GM21528 (cell line): ENCODE results near the gene CNN1.

Source experiments
- ATAC-seq: cut with Tn5 transposase; IDR thresholded peaks from one replicate; pipeline ENCODE4 v1.9.1; 2021; ENCODE audit warnings: mild to moderate bottlenecking, moderate library complexity; ENCODE audit not compliant: unreplicated experiment, low FRiP score

Gene CNN1

DNA sequence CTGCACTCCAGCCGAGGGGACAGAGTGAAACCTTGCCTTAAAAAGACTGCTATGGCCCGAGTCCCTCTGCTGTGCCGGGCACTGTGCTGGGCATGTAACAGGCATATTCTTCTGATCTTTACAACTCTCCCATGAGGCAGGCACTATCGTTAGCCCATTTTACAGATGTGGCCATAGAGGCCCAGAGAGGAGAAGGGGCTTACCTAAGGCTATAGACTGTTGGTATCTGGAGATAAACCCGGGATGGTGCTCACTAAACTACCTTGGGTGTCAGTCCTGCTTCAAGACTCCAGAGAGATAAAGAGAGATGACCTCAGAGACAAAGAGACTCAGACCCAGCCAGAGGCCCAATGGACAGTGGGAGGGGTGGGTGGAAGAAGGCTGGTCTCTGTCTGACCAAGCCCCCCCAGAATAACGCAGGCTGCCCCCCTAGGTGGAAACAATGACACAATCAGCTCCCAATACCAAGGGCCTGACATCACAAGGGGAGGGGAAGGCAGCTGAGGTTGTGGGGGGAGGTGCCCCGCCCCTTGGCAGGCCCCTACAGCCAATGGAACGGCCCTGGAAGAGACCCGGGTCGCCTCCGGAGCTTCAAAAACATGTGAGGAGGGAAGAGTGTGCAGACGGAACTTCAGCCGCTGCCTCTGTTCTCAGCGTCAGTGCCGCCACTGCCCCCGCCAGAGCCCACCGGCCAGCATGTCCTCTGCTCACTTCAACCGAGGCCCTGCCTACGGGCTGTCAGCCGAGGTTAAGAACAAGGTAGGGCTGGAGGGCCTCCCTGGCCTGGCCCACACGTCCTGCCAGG lies at the start of gene CNN1:
CNN1 (plus strand) TSS at position 620 of the 805 bp plus-strand sequence; CDS start at position 697, 77 bp downstream.
- no peak for ATAC-seq

DNA sequence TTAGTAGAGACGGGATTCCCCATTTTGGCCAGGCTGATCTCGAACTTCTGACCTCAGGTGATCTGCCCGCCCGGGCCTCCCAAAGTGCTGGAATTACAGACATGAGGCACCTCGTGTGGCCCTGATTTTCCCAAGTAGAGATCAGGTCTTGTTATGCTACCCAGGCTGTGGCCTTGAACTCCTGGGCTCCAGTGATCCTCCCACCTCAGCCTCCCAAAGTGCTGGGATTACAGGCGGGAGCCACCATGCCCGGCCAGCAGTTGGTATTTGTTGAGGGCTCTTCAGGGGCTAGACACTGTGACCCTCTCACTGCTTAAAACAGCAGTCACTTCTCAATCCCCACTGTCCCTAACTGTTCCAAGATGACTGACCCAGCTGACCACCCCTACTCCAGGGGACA lies 49.3 kb upstream of the CNN1 start:
- ATAC-seq, result no peak

DNA sequence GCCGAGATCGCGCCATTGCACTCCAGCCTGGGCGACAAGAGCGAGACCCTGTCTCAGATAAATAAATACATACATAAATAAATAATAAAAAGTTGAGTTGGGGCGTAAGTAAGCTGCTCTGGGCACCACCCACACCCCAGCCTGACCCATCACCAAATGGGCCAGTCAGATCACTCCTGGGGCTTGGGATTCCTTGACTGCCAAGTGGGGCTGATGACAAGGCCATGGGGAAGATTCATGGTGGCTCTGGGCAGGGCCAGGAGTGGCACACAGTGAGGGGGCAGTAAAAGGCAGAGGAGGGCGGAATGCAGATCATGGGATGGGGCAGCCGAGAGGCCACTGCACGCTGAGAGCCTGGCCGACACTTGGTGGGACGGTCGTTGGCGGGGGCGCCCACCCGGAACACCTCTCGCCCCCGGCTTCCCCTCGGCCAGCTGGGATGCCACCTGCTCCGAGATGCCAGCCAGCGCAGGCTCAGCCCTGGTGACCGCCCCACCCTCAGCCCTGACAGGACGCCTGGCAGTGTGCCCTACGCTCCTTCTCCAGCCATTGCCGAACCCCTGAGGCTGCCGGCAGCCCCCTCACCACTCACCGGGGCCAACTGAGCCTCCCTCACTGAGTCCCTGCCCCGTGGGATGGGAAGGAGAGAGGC lies 43.9 kb upstream of the CNN1 start:
- no peak for ATAC-seq

DNA sequence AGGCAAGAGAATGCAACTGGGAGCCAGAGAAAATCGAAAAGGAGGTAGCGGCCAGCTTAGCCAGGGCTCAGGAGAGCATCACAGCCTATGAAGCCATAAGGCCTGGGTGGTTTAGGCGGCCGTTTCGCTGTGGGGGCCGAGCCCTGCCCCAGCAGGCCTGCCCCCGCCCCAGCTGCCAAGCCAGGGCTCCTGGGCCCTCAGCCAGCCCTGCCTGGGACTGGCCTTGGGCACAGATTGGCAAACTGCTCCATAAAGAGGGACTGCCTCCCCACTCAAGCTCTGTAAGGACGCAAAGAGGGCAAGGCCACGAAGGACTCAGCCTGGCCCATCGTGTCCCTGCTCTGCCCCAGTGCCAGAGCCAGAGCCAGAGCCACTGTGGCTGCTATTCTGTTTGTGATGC lies 43.2 kb upstream of the CNN1 start:
- no peak for ATAC-seq

DNA sequence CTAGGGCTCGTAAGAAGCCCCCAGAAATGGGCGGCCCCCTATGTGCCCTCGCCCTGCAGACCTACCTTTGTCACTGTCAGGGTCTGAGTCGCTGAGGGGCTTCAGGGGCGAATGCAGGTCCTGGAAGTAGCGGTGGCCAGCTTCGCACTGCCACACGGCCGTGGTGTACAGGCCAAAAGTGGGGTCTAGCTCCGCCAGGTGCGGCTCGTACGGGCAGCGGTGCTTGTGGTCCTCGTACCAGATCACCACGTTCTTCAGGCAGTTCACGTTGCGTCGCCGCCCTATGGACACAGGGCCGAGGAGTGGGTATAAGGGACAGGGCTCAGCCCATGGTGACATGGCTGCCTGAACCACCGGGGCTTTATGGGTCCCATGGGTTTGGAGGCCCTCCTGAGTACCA lies 42.8 kb upstream of the CNN1 start:
- no peak for ATAC-seq

DNA sequence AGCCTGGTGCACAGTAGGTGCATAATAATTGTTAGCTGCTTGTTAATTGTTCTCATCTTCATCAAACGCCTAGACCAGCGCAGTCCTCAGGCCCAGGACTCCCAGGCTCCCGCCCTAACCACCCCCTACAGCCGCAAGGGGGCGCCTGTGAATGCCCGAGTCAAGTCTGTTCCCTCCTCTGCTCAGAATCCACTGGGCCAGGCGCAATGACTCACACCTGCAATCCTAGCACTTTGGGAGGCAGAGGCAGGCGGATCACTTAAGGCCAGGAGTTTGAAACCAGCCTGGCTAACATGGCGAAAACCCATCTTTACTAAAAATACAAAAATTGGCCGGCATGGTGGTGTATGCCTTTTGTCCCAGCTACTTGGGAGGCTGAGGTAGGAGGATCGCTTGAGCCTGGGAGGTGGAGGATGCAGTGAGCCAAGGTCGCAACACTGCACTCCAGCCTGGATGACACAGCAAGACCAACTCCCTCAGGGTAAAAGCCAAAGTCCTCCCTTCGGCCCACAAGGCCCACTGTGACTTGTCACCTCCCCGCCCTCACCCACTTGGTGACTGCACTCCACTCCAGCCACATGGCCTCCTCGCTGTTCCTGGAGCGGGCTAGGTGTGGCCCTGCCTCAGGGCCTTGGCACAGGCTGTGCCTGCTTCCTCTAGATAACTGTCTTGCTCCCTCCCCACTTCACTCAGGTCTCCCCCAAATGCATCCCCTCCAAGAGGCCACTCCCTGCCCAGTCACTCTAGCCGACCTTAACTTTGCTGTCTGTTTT lies 42.1 kb upstream of the CNN1 start:
- ATAC-seq, result no peak

DNA sequence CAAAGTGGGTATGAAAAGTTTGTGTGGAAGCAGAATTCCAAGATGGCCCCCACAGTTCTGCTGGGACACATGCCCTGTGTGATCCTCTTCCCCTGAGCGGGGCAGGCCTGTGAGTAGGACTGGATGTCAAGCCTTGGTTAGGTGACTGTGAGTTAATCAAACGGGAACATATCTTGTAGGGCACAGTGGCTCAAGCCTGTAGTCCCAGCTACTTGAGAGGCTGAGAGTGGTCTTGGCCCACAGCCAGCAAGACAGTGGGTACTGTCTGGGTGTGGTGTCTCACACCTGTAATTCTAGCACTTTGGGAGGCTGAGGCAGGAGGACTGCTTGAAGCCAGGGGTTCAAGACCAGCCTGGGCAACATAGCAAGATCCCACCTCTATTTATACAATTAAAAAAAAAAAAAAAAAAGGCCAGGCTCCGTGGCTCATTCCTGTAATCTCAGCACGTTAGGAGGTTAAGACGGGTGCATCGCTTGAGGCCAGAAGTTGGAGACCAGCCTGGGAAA lies 39.4 kb upstream of the CNN1 start:
- no peak for ATAC-seq

DNA sequence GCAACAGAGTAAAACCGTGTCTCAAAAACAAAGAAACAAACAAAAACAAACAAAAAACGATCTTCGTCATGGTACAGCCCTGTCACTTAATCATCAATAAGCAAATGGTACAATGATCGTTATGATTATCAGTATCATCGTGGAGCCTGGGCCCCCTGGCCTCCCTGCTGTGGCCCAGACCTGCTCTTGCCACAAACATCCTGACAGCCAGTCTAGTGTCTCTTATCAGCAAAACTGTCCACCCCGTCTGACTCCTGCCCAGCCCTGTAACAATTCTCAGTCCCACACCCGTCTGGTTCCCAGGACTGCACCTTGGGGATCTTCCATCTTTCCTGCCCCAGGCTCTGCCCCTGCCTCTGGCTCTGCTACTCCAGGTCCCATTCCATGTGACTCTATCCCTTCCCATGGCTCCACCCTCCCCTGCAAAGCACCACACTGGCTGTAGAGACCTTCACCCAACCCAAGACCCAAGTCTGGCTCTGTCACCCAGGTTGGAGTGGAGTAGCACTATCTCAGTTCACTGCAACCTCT lies 38.7 kb upstream of the CNN1 start:
- ATAC-seq, result no peak

DNA sequence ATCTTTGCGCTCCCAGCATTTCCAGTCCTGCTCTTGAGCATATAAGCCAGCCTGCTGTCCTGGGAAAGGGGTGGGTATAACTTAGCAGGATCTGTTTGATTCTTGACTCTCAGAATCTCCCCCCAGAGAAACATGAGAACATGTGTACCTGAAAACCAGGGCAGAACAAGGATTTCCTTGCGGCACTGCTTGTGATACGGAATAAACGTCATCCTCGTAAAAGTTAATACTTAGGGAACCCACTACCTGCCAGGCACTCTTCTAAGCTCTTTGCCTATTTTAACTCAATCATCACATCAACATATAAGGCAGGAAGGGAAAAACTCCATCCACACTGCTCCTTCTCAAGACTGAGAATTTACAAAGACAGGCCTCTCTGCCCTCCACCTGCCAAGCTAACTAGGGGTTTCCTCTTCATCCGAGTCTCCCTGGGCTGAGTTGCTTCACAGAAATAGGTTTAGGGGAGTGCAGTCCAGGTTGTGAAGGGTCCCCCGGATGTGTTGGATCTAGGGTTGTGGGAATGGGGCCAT lies 34.1 kb upstream of the CNN1 start:
- ATAC-seq, result no peak

DNA sequence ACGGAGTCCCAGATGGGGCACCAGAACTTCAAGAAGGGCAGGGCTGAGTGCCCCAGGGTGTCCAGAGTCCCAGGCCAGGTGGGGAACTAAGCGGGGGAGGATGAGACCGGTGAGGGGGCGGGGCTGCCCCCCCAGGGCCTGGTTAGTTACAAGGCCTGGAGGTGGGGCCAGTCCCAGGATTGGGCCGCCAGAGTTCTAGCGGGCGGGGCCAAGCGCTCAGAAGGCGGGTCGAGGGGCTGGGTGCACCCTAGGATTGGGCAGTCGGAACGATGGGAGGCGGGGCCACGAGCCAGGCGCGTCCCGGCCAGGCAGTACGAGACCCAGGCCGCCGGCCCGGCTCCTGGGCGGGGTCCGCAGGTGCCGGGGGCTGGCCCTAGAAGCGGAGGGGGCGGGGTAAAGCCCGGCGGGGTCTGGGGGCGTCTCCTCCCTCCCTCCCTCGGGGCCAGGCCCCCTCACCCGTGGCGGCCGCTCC lies 33.6 kb upstream of the CNN1 start:
- peak; percentile 84 for ATAC-seq

DNA sequence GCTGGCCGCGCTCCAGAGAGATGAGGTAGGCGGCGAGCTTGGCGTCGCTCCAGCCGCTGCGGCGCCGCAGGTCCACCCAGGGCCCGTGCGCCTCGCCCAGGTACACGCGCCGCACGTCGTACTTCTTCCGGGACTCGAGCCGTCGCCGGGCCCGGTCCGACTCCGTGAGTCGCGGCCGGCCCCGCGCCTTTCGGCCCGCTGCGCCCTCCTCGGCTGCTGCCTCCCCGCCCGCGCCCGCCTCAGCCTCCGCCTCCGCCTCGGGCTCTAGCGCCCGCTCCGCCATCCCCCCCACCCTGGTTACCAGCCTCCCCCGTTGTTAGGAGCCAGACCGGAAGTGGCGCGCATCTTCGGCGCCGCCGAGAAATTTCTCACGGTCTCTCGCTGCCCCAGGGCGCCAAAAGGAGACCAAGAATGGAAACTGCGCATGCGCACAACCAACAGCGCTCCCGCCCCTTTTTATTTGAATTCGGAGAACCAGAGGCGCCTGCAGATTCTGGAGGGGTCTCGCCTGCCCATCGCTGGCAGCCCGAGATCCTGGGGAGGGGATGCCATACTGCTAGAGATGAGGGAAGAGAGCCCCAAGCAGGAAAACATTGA lies 33.0 kb upstream of the CNN1 start, which contains the start of gene ZNF653:
ZNF653 (minus strand) TSS at position 336 of the 597 bp plus-strand sequence; CDS start at position 283, 53 bp downstream.
- ATAC-seq, result peak; percentile 54

DNA sequence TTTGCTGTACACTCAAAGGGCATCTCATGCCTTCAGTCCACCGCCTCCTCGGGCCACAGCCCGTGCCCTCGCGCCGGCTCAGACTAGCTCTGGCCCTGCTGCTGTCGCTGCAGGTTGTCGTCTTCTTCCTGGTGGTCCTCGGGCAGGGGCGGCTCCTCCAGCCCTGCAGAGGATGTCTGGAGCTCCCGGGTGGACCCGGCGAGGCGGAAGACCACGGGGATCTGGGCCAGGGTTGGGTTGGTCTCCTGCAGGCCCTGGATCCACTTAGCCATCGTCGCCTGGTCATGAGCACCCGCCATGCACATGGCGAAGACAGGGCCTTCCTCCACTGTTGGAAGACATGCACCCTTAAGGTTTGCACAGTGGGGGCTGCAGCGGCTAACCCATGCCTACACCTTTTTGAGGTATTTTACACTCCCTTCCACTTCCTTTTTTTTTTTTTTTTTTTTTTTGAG lies 32.5 kb upstream of the CNN1 start:
- peak; percentile 24 for ATAC-seq

DNA sequence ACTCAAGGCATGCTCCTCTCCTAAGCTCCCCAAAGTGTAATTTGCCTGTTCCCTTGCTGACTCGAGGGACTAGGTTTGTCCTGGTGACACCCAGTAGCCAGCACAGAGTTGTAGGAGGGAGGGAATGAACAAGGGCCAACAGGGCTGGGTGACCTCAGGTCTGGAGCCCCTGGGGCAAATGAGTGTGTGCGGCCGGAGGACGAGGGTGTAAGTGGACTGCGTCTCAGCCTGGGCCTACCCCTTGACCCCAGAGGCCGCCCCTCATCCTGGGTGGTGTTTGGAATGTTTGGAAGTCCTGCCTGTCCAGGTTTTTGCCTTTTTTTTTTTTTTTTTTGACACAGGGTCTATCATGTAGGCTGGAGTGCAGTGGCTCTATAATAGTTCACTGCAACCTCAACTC lies 31.7 kb upstream of the CNN1 start:
- no peak for ATAC-seq

DNA sequence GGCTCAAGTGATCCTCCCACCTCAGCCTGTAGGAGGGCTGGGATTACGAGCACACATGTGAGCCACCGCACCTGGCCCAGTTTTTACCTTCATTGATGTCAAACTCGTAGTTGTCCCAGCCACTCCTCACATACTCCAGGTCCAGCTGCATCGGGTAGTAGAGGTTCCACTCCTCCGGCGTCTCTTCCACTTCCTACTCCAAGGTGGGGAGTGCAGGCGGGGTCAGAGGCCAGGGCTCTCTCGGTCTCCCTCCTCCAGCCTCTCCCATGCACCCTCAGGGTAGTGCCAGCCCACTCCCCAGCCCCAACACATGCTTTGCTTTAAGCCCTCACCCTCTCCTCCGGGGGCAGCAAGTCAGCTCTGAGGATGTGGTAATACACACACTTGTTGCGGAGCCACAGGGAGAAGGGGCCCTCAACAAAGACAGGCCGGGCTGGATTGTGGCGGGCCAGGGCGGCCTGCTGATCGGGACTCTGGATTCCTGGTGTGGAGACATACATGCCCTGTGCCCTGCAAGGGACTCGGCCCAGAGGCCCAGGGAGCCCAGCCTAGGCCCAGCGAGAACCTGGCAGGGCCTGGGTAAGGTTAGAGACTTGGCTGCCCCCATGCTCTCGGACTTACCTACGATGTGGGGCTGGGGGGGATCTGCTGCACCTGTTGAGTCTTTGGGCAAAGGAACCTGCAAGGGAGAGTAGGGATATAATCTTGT lies 31.1 kb upstream of the CNN1 start:
- no peak for ATAC-seq

DNA sequence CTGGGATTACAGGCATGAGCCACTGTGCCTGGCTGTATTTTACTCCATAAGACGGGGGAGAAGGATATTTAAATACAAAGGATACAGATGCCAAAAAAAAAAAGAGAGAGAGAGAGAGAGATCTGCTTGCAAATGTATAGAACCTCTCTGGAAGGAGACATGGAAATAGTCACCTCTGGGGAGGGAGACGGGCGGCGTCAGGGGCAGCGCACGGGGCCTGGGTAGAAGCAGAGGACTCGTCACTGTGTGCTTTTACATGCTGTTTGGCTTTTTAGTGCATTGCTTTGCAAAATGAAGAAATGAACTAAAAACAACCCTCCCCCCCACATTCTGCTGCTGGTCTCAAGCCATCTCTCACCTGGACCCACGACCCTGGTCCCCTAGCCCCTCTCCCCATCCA lies 28.2 kb upstream of the CNN1 start:
- no peak for ATAC-seq

DNA sequence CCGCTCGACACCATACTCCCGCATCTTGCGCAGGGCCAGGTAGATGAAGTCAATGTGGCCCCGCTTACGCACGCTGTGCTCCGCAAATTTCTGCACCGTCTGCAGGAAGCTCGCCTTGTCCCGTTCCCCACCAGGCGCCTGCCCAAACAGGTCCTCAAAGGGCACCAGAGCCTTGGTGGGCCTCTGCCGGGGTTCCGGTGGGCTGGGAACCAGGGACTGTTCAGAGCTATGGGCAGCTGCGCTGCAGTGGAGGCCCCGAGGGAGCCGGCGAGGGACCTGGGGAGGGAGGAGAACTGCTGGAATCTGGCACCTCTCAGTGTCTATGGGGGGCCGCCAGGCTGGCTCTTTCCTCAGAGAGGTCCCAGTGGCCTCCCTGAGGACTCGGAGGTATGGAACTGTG lies 24.7 kb upstream of the CNN1 start:
- no peak for ATAC-seq

DNA sequence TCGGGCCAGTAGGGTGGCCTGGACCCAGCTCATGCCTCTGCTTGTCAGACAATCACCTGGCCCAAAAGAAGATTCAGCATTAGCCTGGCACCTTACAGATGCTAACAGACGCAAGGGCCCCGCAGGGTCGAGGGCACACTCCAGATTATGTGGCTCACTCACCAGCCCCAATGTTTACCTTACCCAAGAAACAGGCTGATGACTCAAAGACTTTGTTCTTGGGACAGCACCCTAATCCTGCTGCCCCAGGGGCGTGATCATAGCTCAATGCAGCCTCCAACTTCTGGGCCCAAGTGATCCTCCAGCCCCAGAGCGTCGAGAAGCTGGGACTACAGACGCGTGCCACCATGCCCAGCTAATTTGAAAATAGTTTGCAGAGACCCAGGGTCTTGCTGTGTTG lies 19.5 kb upstream of the CNN1 start:
- ATAC-seq, result no peak

DNA sequence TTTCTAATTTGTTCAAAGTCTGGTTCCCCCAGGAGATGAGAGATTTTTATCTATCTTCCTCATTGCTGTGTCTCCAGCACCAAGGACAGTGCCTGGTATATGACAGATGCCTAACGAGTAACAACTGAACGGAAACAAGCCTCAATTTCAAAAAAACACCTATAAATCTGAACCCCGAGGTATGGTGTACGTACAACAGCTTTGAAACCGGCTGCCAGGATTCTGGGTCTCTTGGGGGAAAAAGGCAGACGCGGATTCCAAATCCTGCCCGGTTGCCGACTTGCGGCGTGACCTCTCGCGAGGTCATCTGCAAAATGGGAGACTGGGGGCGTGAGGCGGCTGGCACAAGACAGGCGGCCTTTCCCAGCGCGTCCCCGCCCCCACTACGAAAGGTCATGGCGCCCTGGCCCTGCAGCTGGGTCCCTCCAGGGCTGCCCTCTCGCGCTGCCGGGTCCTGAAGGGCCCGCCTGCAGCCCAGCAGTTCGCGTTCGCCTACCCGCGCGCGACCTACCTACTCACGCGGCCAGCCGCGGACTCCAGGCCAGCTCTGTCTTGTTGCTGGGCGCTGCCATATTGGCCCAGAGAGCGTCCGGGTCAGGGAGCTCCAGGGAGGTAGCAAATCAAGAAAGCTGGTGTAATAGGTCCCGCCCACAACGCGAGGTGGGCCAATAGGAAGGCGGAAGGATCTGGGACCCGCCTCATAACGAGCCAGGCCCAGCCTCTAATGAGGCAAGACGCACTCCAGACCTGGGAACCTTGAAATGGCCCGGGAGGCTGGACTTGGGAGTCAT lies 9.9 kb upstream of the CNN1 start, which contains the start of gene ECSIT:
ECSIT (minus strand) TSS at position 584 of the 791 bp plus-strand sequence. CDS start 9,964 bp downstream, outside the sequence.
- ATAC-seq, result peak; percentile 92
